OCI-LY3 (cell line): ENCODE data around the gene DIP2C.

Experiments
- CTCF ChIP-seq: fragments of 200-600, 300-600 bp; sonication (generic); IDR thresholded peaks from 2 replicates; pipeline ENCODE4 v1.5.1; 2014; ENCODE audit warnings: antibody characterized with exemption, low read length, low read depth
- EZH2phosphoT487 ChIP-seq: fragments of 200-600 bp; shearing (Covaris generic); IDR thresholded peaks from 2 replicates; pipeline ENCODE4 v1.6.1; 2018; ENCODE audit warnings: antibody characterized with exemption, mixed run types, low read depth

- TF ChIP-seq EZH2phosphoT487 (no peak), CTCF (no peak)
These were observed 361.3 kb downstream of the DIP2C start for GRCh38 chr10:327889-328852.
